CD4-positive, CD25-positive, alpha-beta regulatory T cell (primary cell): ENCODE data around the gene CREB3L4. TPM values are rescaled to one million over a fixed set of nuclear protein-coding genes. Genes with fewer than 3 reads are reported as not detected.

Experiments used
- ATAC-seq, 2 donors: fragments of 150-1000 bp; cut with Tn5 transposase; one replicate each; pipeline ENCODE4 v1.10.0; 2021; ENCODE audit warnings: low read depth in 2 of 2, moderate number of reproducible peaks in 2 of 2, moderate library complexity in 1 of 2
- DNase-seq, 3 donors: peaks; one replicate each; pipeline versions ENCODE4 v3.0.0 to v3.0.0-alpha.2; 2012 to 2022; ENCODE audit warnings: mixed read lengths in 1 of 3
- H3K27ac ChIP-seq: one replicate; pipeline ENCODE4 v1.7.0; 2013; ENCODE audit warnings: mild to moderate bottlenecking, low read length; ENCODE audit not compliant: insufficient read depth, poor library complexity, severe bottlenecking
- H3K27me3 ChIP-seq: one replicate; pipeline ENCODE4 v1.7.0; 2013; ENCODE audit warnings: low read length; ENCODE audit not compliant: control insufficient read depth, insufficient read depth
- H3K36me3 ChIP-seq: one replicate; pipeline ENCODE4 v1.7.0; 2013; ENCODE audit warnings: mild to moderate bottlenecking, low read length, moderate library complexity; ENCODE audit not compliant: control insufficient read depth, insufficient read depth
- H3K4me1 ChIP-seq: 2 replicates; pipeline ENCODE4 v1.7.0; 2013; ENCODE audit warnings: mild to moderate bottlenecking, low read length; ENCODE audit not compliant: insufficient read depth, control insufficient read depth, poor library complexity, severe bottlenecking
- H3K4me3 ChIP-seq: one replicate; pipeline ENCODE4 v1.7.0; 2013; ENCODE audit warnings: low read depth, mild to moderate bottlenecking, low read length, moderate library complexity
- H3K9me3 ChIP-seq, 2 experiments: 1 replicate in 1 of 2; 2 replicates in 1 of 2; pipeline ENCODE4 v1.7.0; 2013; ENCODE audit warnings: low read length in 2 of 2, mild to moderate bottlenecking in 1 of 2, moderate library complexity in 1 of 2; ENCODE audit not compliant: control insufficient read depth in 2 of 2
- H3K27ac Mint-ChIP-seq, 3 donors: one replicate each; pipeline ENCODE4 v1.8.0; 2020 to 2022; ENCODE audit warnings: mild to moderate bottlenecking in 3 of 3, mixed read lengths in 3 of 3, moderate library complexity in 2 of 3
- H3K27me3 Mint-ChIP-seq: one replicate; pipeline ENCODE4 v1.8.0; 2022; ENCODE audit warnings: mild to moderate bottlenecking, mixed read lengths
- H3K36me3 Mint-ChIP-seq: one replicate; pipeline ENCODE4 v1.8.0; 2020; ENCODE audit warnings: mixed read lengths
- H3K4me1 Mint-ChIP-seq, 4 donors: one replicate each; pipeline ENCODE4 v1.8.0; 2020 to 2022; ENCODE audit warnings: mixed read lengths in 4 of 4, mild to moderate bottlenecking in 1 of 4
- H3K4me3 Mint-ChIP-seq, 4 donors: one replicate each; pipeline ENCODE4 v1.8.0; 2020 to 2022; ENCODE audit warnings: mild to moderate bottlenecking in 4 of 4, mixed read lengths in 4 of 4, moderate library complexity in 3 of 4
- H3K9me3 Mint-ChIP-seq, 7 donors: one replicate each; pipeline ENCODE4 v1.8.0; 2020 to 2022; ENCODE audit warnings: mixed read lengths in 7 of 7, mild to moderate bottlenecking in 3 of 7, moderate library complexity in 2 of 7
- polyA plus RNA-seq, 4 donors: library from polyadenylated mRNA; unstranded; fragments of 300-500 nt; fragmentation: Illumina TruSeq; gene quantifications; one replicate each; pipeline ENCODE4 v1.2.3, GENCODE V29; 2021
- total RNA-seq: library from RNA; stranded (reverse); gene quantifications from one replicate; pipeline ENCODE4 v1.2.3, GENCODE V29; 2022

CREB3L4 gene
- total and polyA plus RNA-seq, 5 donors from 2014 or later: 0.90 to 5.4 (median 3.2) TPM

DNA sequence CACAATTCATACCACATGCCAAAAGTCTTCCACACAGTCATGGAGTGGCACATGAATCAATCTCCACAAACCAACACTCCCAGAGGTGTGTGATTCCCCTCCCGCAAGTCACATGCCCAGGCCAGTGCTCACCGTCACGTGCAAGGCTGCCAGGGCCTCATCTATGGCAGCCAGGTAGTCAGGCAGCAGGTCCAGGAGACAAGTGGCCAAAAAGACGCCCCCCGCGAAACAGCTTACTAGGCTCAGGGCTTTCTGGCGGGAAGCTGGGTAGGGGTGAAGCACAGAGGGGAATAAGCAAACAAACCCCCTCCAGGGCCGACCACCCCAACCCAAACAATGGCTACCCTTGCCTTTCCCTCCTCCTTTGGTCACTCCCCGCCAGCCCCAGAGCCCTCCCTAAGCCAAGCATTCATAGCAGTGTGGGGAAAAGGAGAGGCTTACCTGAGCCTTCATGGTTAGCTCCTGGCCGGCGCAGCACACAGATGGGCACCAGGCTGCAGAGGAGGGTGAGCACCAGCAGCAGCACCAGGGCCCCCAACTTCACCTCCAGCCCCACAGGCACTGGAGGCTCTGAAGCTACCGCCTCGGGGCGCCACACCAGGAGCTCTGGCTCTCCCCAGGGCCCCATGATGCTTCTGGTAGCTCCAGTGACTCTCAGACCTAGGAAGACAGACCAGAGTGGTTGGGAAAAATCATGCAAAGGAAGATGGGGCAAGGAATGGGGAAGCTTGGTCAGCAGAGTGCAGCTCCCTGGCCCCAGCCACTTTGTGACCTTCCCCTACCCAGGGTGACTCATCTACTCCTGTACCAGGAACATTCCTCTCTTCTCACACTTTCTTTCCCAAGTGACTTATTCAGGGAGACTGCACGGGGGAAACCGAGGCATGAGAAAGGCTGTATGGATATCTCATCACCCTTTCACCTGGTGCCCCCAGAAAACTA is 5.3 kb upstream of the CREB3L4 start:
- DNase-seq: no peak

DNA sequence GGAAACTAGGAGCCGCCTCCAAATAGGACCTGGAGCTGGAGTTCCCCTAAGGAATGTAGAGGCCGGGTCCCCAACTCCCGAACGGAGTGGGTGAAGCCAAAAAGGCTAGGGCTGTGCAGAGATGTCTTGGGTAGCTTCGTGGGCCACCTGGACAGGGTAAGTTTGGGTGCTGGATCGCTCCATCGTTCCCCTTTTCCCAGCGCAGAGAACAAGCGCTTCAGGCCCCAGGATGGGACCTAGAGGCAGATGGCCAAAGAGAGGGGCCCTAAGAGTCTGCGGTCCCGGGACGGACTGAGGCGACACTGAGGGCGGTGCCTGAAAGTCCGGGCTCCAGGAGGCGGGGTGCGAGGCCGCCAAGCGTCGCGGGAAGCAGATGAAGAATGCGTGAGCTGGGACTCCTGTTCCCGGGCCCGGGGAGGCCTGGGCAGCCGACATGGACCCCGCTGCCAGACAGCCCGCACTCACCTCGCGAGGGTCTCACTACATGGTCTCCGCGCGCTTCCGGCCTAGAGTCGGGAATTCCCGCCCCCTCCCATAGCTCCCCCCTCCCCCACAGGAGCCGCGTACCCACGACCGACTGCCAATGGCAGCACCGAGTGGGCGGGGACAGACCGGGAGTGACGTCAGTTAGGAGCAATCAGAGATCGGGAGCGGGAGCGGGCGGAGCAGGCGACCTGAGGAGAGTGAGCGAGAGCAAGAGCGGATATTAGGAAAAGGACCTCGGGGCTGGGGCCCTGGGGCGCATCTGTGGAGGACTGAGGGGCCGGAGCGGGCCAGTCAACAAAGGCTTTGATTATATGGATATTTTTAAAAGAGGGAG is 4.5 kb upstream of the CREB3L4 start, which contains the start of gene SLC39A1:
Gene SLC39A1 (minus strand): TSS at position 508 of the 820 bp plus-strand sequence. CDS start 822 bp downstream, outside the sequence.
- Histone ChIP-seq H3K27ac (peak within 1 kb of the TSS; percentile 90), H3K27me3 (no peaks in the 10 kb centered on the region), H3K9me3 (no peaks in the 10 kb centered on the region), H3K4me3 (peak within 1 kb of the TSS; percentile 93), H3K4me1 (peaks cover 54% of the 10 kb centered on the region), H3K36me3 (peaks cover 5% of the 10 kb centered on the region)
- Mint-ChIP-seq H3K36me3 (no peaks in the 10 kb centered on the region), H3K4me3 (peak within 1 kb of the TSS; percentile 93 to 99 (median 96)), H3K9me3 (peaks cover 0 to 1% (median 0%) of the 10 kb centered on the region in 7 donors), H3K4me1 (peaks cover 25 to 77% (median 42%) of the 10 kb centered on the region in 4 donors), H3K27me3 (no peaks in the 10 kb centered on the region), H3K27ac (peak within 1 kb of the TSS; percentile 95 to 99 (median 97))
- ATAC-seq: peak; percentile 38 to 43
- peak; percentile 85 to 95 (median 94) for DNase-seq

More for the DNA sequence above, 5.3 kb upstream of the CREB3L4 start:
- H3K36me3 Mint-ChIP-seq: no peaks in the 10 kb centered on the region
- H3K4me1 Mint-ChIP-seq: peaks cover 21 to 74% (median 42%) of the 10 kb centered on the region in 4 donors
- peak overlapping the region; percentile 95 to 99 (median 97) for H3K27ac Mint-ChIP-seq
- ATAC-seq: no peak
- peak overlapping the region; percentile 90 for H3K27ac ChIP-seq
- peaks cover 5% of the 10 kb centered on the region for H3K36me3 ChIP-seq
- H3K27me3 ChIP-seq: no peaks in the 10 kb centered on the region
- peaks cover 52% of the 10 kb centered on the region for H3K4me1 ChIP-seq
- H3K4me3 ChIP-seq: peak overlapping the region; percentile 67
- H3K4me3 Mint-ChIP-seq: peak overlapping the region; percentile 93 to 99 (median 96)
- peaks cover 0 to 1% (median 0%) of the 10 kb centered on the region in 7 donors for H3K9me3 Mint-ChIP-seq
- no peaks in the 10 kb centered on the region for H3K27me3 Mint-ChIP-seq
- H3K9me3 ChIP-seq: no peaks in the 10 kb centered on the region

DNA sequence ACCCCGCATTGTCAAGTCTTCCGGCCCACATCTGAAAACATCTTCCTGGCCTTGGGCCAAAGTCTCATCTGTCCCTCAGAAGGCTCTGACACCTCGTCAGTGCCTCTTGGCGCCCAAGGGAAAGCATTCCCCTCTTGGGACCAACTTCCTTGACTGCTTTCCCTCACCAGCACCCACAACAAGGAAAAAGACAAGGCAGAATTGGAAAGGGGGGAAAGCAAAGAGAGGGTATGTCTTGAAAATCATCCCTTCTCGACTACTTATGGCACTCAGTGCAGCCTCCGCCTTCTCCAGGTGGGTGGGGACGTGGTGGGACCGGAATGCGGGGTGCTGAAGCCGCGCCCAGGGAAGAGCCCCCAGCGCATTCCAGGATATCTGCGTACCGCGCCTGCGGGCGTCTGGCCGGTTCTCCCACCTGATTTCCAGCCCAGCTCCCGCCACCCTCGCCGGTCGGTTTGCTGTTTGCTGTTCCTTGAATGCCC is 3.8 kb upstream of the CREB3L4 start:
- H3K27me3 Mint-ChIP-seq: no peaks in the 10 kb centered on the region
- no peaks in the 10 kb centered on the region for H3K9me3 ChIP-seq
- no peaks in the 10 kb centered on the region for H3K27me3 ChIP-seq
- H3K36me3 ChIP-seq: peaks cover 5% of the 10 kb centered on the region
- DNase-seq (no peak), ATAC-seq (no peak)
- H3K4me3 Mint-ChIP-seq: peak overlapping the region; percentile 93 to 99 (median 96)
- no peaks in the 10 kb centered on the region for H3K36me3 Mint-ChIP-seq
- peaks cover 0 to 1% (median 0%) of the 10 kb centered on the region in 7 donors for H3K9me3 Mint-ChIP-seq
- H3K4me1 Mint-ChIP-seq: peaks cover 25 to 76% (median 39%) of the 10 kb centered on the region in 4 donors
- peak overlapping the region; percentile 95 to 99 (median 97) for H3K27ac Mint-ChIP-seq
- peaks cover 51% of the 10 kb centered on the region for H3K4me1 ChIP-seq
- peak overlapping the region; percentile 90 for H3K27ac ChIP-seq
- H3K4me3 ChIP-seq: peak overlapping the region; percentile 93

DNA sequence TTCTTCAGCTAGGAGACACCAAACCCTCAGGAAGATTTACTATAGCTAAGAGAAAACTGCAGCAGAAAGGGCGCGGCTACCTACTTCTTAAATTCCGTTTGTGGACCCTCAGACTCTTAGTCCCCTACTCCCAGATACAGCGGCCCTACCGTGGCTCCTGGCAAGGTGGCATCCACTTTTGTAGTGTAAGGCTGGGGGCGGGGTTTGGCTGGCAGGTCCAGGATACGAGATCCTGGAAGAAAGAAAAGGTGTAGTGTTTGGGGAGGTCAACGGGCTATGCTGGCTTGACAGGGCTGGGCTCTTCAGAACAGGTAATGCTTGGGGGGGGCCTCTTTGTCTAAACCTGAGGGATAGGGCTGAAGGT is 280 bp downstream of the CREB3L4 start:
- Histone ChIP-seq H3K9me3 (no peaks in the 10 kb centered on the region), H3K4me1 (peaks cover 41% of the 10 kb centered on the region), H3K4me3 (peak overlapping the region; percentile 96), H3K36me3 (no peaks in the 10 kb centered on the region), H3K27ac (peak overlapping the region; percentile 89), H3K27me3 (no peaks in the 10 kb centered on the region)
- peak overlapping the region; percentile 96 to 99 (median 97) for H3K27ac Mint-ChIP-seq
- peaks cover 0 to 1% (median 0%) of the 10 kb centered on the region in 7 donors for H3K9me3 Mint-ChIP-seq
- no peaks in the 10 kb centered on the region for H3K27me3 Mint-ChIP-seq
- DNase-seq: no peak
- H3K36me3 Mint-ChIP-seq: peaks cover 4% of the 10 kb centered on the region
- H3K4me1 Mint-ChIP-seq: peaks cover 19 to 53% (median 37%) of the 10 kb centered on the region in 4 donors
- ATAC-seq: no peak
- H3K4me3 Mint-ChIP-seq: peak overlapping the region; percentile 90 to 96 (median 94)

DNA sequence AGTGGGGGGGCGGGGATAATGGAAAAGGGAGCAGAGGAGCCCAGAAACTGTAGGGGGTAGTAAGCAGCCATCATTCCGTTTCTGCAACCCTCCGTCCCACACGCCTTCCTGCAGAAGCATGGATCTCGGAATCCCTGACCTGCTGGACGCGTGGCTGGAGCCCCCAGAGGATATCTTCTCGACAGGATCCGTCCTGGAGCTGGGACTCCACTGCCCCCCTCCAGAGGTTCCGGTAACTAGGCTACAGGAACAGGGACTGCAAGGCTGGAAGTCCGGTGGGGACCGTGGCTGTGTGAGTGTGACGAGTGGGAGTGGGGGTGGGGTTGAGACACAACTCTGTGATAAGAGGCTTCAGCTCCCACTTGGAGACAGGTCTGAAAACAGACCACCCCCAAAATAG is 706 bp downstream of the CREB3L4 start:
- H3K4me1 ChIP-seq: peaks cover 38% of the 10 kb centered on the region
- Mint-ChIP-seq H3K27me3 (no peaks in the 10 kb centered on the region), H3K4me3 (peak overlapping the region; percentile 42 to 95 (median 78)), H3K9me3 (peaks cover 0 to 1% (median 0%) of the 10 kb centered on the region in 7 donors), H3K27ac (peak overlapping the region; percentile 77 to 99 (median 96)), H3K36me3 (peaks cover 7% of the 10 kb centered on the region), H3K4me1 (peaks cover 19 to 50% (median 34%) of the 10 kb centered on the region in 4 donors)
- H3K27me3 ChIP-seq: no peaks in the 10 kb centered on the region
- no peaks in the 10 kb centered on the region for H3K9me3 ChIP-seq
- H3K27ac ChIP-seq: peak overlapping the region; percentile 89
- ATAC-seq (no peak), DNase-seq (no peak)
- H3K36me3 ChIP-seq: peaks cover 3% of the 10 kb centered on the region
- no peak overlapping the region for H3K4me3 ChIP-seq

DNA sequence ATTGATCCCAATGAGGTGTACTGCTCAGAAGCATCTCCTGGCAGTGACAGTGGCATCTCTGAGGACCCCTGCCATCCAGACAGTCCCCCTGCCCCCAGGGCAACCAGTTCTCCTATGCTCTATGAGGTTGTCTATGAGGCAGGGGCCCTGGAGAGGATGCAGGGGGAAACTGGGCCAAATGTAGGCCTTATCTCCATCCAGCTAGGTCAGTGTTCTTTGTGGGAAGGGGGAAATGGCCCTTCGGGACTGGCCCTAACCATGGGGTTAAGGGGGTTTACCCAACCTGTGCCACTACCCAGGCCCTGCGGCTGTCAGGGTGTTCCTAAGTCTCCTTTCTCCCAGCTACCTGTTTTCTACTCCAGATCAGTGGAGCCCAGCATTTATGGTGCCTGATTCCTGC is 1.3 kb downstream of the CREB3L4 start:
- peak overlapping the region in 2 of 3 donors; percentile 72 to 77 for H3K27ac Mint-ChIP-seq
- H3K9me3 Mint-ChIP-seq: peaks cover 0 to 1% (median 0%) of the 10 kb centered on the region in 7 donors
- Histone ChIP-seq H3K4me1 (peaks cover 33% of the 10 kb centered on the region), H3K27ac (peak overlapping the region; percentile 89), H3K27me3 (no peaks in the 10 kb centered on the region), H3K36me3 (peaks cover 8% of the 10 kb centered on the region), H3K4me3 (no peak overlapping the region), H3K9me3 (no peaks in the 10 kb centered on the region)
- DNase-seq (no peak), ATAC-seq (no peak)
- H3K27me3 Mint-ChIP-seq: no peaks in the 10 kb centered on the region
- peaks cover 11% of the 10 kb centered on the region for H3K36me3 Mint-ChIP-seq
- peaks cover 16 to 48% (median 29%) of the 10 kb centered on the region in 4 donors for H3K4me1 Mint-ChIP-seq
- peak overlapping the region in 3 of 4 donors; percentile 42 to 64 (median 48) for H3K4me3 Mint-ChIP-seq

DNA sequence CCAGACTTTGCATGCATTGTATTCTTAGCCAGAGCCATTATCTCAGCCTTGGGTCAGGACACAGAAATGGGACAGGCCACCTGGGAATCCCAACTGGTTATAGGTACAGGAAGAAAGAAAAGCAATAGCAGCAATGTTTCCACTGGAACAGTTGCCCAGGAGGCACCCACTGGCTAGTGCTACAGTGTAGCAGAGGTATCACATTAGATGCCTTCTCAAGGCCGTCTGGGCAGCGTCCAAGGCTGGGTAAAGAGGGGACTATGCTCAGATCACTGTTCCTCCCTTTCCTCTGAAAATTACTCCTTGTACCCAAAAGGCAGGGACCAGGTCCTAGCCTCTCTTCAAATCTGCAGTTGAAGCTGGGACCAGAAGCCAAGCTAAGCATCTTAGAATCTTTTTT is 2.6 kb downstream of the CREB3L4 start:
- ATAC-seq (no peak), DNase-seq (no peak)
- Histone ChIP-seq H3K27ac (no peak overlapping the region), H3K9me3 (no peaks in the 10 kb centered on the region), H3K4me1 (peaks cover 26% of the 10 kb centered on the region), H3K27me3 (no peaks in the 10 kb centered on the region), H3K36me3 (peaks cover 18% of the 10 kb centered on the region), H3K4me3 (no peak overlapping the region)
- Mint-ChIP-seq H3K27ac (peak overlapping the region in 2 of 3 donors; percentile 31 to 77), H3K9me3 (peaks cover 0 to 1% (median 0%) of the 10 kb centered on the region in 7 donors), H3K4me1 (peaks cover 15 to 43% (median 27%) of the 10 kb centered on the region in 4 donors), H3K4me3 (peak overlapping the region in 1 of 4 donors; percentile 27), H3K27me3 (no peaks in the 10 kb centered on the region), H3K36me3 (peaks cover 19% of the 10 kb centered on the region)
